Central memory CD4-positive, alpha-beta T cell (primary cell): ENCODE measurements around the gene SPSB4.

ENCODE experiments used
- DNase-seq: peaks from one replicate; pipeline ENCODE4 v3.0.0; 2022

SPSB4 gene

GRCh38 chr3:141122455-141123030 is 71.4 kb downstream of the SPSB4 start:
- DNase-seq: no peak

- no peak for DNase-seq
Observed at GRCh38 chr3:141123677-141124410, 72.7 kb downstream of the SPSB4 start.

- no peak for DNase-seq
Observed at GRCh38 chr3:141124715-141125114, 73.6 kb downstream of the SPSB4 start.

GRCh38 chr3:141125351-141125750 is 74.2 kb downstream of the SPSB4 start:
- no peak for DNase-seq

GRCh38 chr3:141126661-141127343 is 75.7 kb downstream of the SPSB4 start:
- no peak for DNase-seq

GRCh38 chr3:141127344-141128125 is 76.4 kb downstream of the SPSB4 start:
- DNase-seq: no peak

- DNase-seq: no peak
Observed at GRCh38 chr3:141128126-141128777, 77.1 kb downstream of the SPSB4 start.

- no peak for DNase-seq
Observed at GRCh38 chr3:141129049-141129448, 77.9 kb downstream of the SPSB4 start.

- DNase-seq: no peak
Observed at GRCh38 chr3:141129541-141130011, 78.4 kb downstream of the SPSB4 start.

- no peak for DNase-seq
Observed at GRCh38 chr3:141143517-141143916, 92.4 kb downstream of the SPSB4 start.

- no peak for DNase-seq
Observed at GRCh38 chr3:141146979-141147470, 95.9 kb downstream of the SPSB4 start.

GRCh38 chr3:141147657-141148056 is 96.5 kb downstream of the SPSB4 start:
- no peak for DNase-seq

GRCh38 chr3:141148169-141148568 is 97.0 kb downstream of the SPSB4 start:
- no peak for DNase-seq

GRCh38 chr3:141148770-141149169 is 97.6 kb downstream of the SPSB4 start:
- no peak for DNase-seq

- DNase-seq: no peak
Observed at GRCh38 chr3:141150081-141150830, 99.1 kb downstream of the SPSB4 start.

- no peak for DNase-seq
Observed at GRCh38 chr3:141150931-141151330, 99.8 kb downstream of the SPSB4 start.

- DNase-seq: no peak
Observed at GRCh38 chr3:141151439-141151838, 100.3 kb downstream of the SPSB4 start.

GRCh38 chr3:141152130-141152529 is 101.0 kb downstream of the SPSB4 start:
- DNase-seq: no peak

GRCh38 chr3:141152801-141153678 is 101.9 kb downstream of the SPSB4 start:
- no peak for DNase-seq

- no peak for DNase-seq
Observed at GRCh38 chr3:141153679-141153966, 102.5 kb downstream of the SPSB4 start.

GRCh38 chr3:141164852-141165251 is 113.7 kb downstream of the SPSB4 start:
- DNase-seq: no peak
